IMR-90 (cell line): ENCODE data around the gene LAMC3. TPM values are rescaled to one million over a fixed set of nuclear protein-coding genes. Genes with fewer than 3 reads are reported as not detected.

Experiments used
- ATAC-seq: fragments of 200-7000 bp; cut with Tn5 transposase; 2 replicates; pipeline ENCODE4 v1.9.1; 2020; ENCODE audit warnings: low read depth, mild to moderate bottlenecking, moderate library complexity
- BruUV-seq: library from RNA; stranded (reverse); fragments of 400-500 nt; replicated peaks from 2 replicates; lab custom pipeline; 2021; lab: Mats Ljungman, UMichigan
- CTCF ChIA-PET: fragments of 300-600 bp; formaldehyde crosslinking; extraction: SDS; loops from one replicate; lab custom pipeline; 2021; ENCODE audit warnings: antibody characterized with exemption; lab: Yijun Ruan, JAX
- POLR2A ChIA-PET: fragments of 300-600 bp; sonication (Branson Sonifier 250); formaldehyde crosslinking; loops from one replicate; lab custom pipeline; 2022; ENCODE audit warnings: antibody characterized with exemption; ENCODE audit not compliant: unreplicated experiment; lab: Charles Lee
- DNase-seq: peaks from one replicate; pipeline ENCODE4 v3.0.0; 2013
- H2AFZ ChIP-seq: replicated peaks from 2 replicates; pipeline ENCODE3; 2013; ENCODE audit warnings: low read length, mild to moderate bottlenecking; ENCODE audit not compliant: poor library complexity
- H2AK5ac ChIP-seq: 2 replicates; pipeline ENCODE4 v1.6.1; 2013; ENCODE audit warnings: low read depth, low read length, inconsistent platforms
- H2AK9ac ChIP-seq: replicated peaks from 2 replicates; pipeline ENCODE3; 2013; ENCODE audit warnings: mild to moderate bottlenecking, low read depth, low read length, moderate library complexity; ENCODE audit not compliant: poor library complexity
- H2BK120ac ChIP-seq: 2 replicates; pipeline ENCODE4 v1.6.1; 2013; ENCODE audit warnings: low read depth, low read length, inconsistent platforms
- H2BK15ac ChIP-seq: 3 replicates; pipeline ENCODE4 v1.6.1; 2013; ENCODE audit warnings: low read depth, low read length, inconsistent platforms
- H2BK20ac ChIP-seq: 2 replicates; pipeline ENCODE4 v1.6.1; 2013; ENCODE audit warnings: low read depth, mild to moderate bottlenecking, inconsistent platforms, low read length, moderate library complexity
- H2BK5ac ChIP-seq: 2 replicates; pipeline ENCODE4 v1.6.1; 2013; ENCODE audit warnings: mild to moderate bottlenecking, low read depth, low read length, inconsistent platforms; ENCODE audit not compliant: poor library complexity, severe bottlenecking
- H3K14ac ChIP-seq: replicated peaks from 2 replicates; pipeline ENCODE4 v1.6.1; 2013; ENCODE audit warnings: low read depth, low read length, inconsistent platforms
- H3K18ac ChIP-seq: 2 replicates; pipeline ENCODE4 v1.6.1; 2013; ENCODE audit warnings: low read depth, low read length, control low read depth
- H3K23ac ChIP-seq: 2 replicates; pipeline ENCODE4 v1.6.1; 2013; ENCODE audit warnings: low read depth, low read length, inconsistent platforms
- H3K27ac ChIP-seq: 2 replicates; pipeline ENCODE4 v1.5.1; 2013; ENCODE audit warnings: mild to moderate bottlenecking, control low read depth, low read length; ENCODE audit not compliant: insufficient read depth
- H3K27me3 ChIP-seq: 2 replicates; pipeline ENCODE4 v1.6.1; 2013; ENCODE audit warnings: low read length; ENCODE audit not compliant: control insufficient read depth, insufficient read depth
- H3K36me3 ChIP-seq: 2 replicates; pipeline ENCODE4 v1.6.1; 2013; ENCODE audit warnings: low read length, mixed read lengths; ENCODE audit not compliant: control insufficient read depth, insufficient read depth
- H3K4ac ChIP-seq: 2 replicates; pipeline ENCODE4 v1.6.1; 2013; ENCODE audit warnings: low read depth, low read length, inconsistent platforms
- H3K4me1 ChIP-seq: 2 replicates; pipeline ENCODE4 v1.6.1; 2013; ENCODE audit warnings: low read length, mixed read lengths; ENCODE audit not compliant: control insufficient read depth, insufficient read depth
- H3K4me2 ChIP-seq: 2 replicates; pipeline ENCODE4 v1.6.1; 2013; ENCODE audit warnings: low read depth, mild to moderate bottlenecking, control low read depth, low read length, moderate library complexity
- H3K4me3 ChIP-seq: 2 replicates; pipeline ENCODE4 v1.5.1; 2013; ENCODE audit warnings: low read depth, mild to moderate bottlenecking, control low read depth, low read length, moderate library complexity; ENCODE audit not compliant: insufficient read depth
- H3K56ac ChIP-seq: 2 replicates; pipeline ENCODE4 v1.6.1; 2013; ENCODE audit warnings: low read length, inconsistent platforms; ENCODE audit not compliant: insufficient read depth; ENCODE audit errors: extremely low read depth
- H3K79me1 ChIP-seq, 2 experiments: 2 replicates each; pipeline ENCODE4 v1.6.1; 2013; ENCODE audit warnings: low read length in 2 of 2, inconsistent platforms in 1 of 2, low read depth in 1 of 2
- H3K9ac ChIP-seq: 2 replicates; pipeline ENCODE4 v1.6.1; 2013; ENCODE audit warnings: low read depth, low read length, control low read depth
- H3K9me1 ChIP-seq: 2 replicates; pipeline ENCODE4 v1.6.1; 2013; ENCODE audit warnings: low read length, inconsistent platforms; ENCODE audit not compliant: insufficient read depth
- H3K9me3 ChIP-seq: 2 replicates; pipeline ENCODE4 v1.6.1; 2013; ENCODE audit warnings: low read length; ENCODE audit not compliant: control insufficient read depth, insufficient read depth
- H4K20me1 ChIP-seq: 2 replicates; pipeline ENCODE4 v1.6.1; 2013; ENCODE audit warnings: low read length, inconsistent platforms; ENCODE audit not compliant: insufficient read depth
- H4K5ac ChIP-seq: 2 replicates; pipeline ENCODE4 v1.6.1; 2013; ENCODE audit warnings: mild to moderate bottlenecking, low read depth, low read length, control low read depth
- H4K8ac ChIP-seq, 2 experiments: 2 replicates each; pipeline ENCODE4 v1.6.1; 2013; ENCODE audit warnings: low read depth in 2 of 2, low read length in 2 of 2, control low read depth in 1 of 2, inconsistent platforms in 1 of 2
- H4K91ac ChIP-seq: 2 replicates; pipeline ENCODE4 v1.6.1; 2013; ENCODE audit warnings: low read depth, low read length, inconsistent platforms; ENCODE audit not compliant: insufficient read depth
- BHLHE40 ChIP-seq: fragments of 150-350 bp; IDR thresholded peaks from 2 replicates; pipeline ENCODE4 v1.6.1; 2016; ENCODE audit warnings: mild to moderate bottlenecking, low read depth, low read length
- CEBPB ChIP-seq: IDR thresholded peaks from 2 replicates; pipeline ENCODE4 v1.6.1; 2012; ENCODE audit warnings: low read depth, low read length, improper control_type of control experiment
- CHD1 ChIP-seq: IDR thresholded peaks from 2 replicates; pipeline ENCODE4 v1.6.1; 2012; ENCODE audit warnings: low read depth, low read length, improper control_type of control experiment
- MAFK ChIP-seq: IDR thresholded peaks from 2 replicates; pipeline ENCODE4 v1.6.1; 2012; ENCODE audit warnings: low read depth, low read length, improper control_type of control experiment
- MAZ ChIP-seq: IDR thresholded peaks from 2 replicates; pipeline ENCODE4 v1.6.1; 2012; ENCODE audit warnings: low read depth, mild to moderate bottlenecking, low read length, improper control_type of control experiment, moderate library complexity, borderline replicate concordance
- MXI1 ChIP-seq: IDR thresholded peaks from 2 replicates; pipeline ENCODE4 v1.6.1; 2012; ENCODE audit warnings: low read depth, mild to moderate bottlenecking, low read length, moderate library complexity, borderline replicate concordance
- NFE2L2 ChIP-seq: fragments of 150-350 bp; IDR thresholded peaks from 2 replicates; pipeline ENCODE4 v1.6.1; 2016; ENCODE audit warnings: low read depth, mild to moderate bottlenecking, low read length
- RAD21 ChIP-seq: IDR thresholded peaks from 2 replicates; pipeline ENCODE4 v1.6.1; 2012; ENCODE audit warnings: low read length, improper control_type of control experiment
- RCOR1 ChIP-seq: IDR thresholded peaks from 2 replicates; pipeline ENCODE4 v1.6.1; 2012; ENCODE audit warnings: mild to moderate bottlenecking, low read length, improper control_type of control experiment; ENCODE audit not compliant: insufficient replicate concordance
- SMC3 ChIP-seq: fragments of 150-350 bp; IDR thresholded peaks from 2 replicates; pipeline ENCODE4 v1.6.1; 2016; ENCODE audit warnings: low read depth, mild to moderate bottlenecking, antibody characterized with exemption, low read length, moderate library complexity
- WGBS, 2 experiments: methylation state at CpG; one replicate each; pipeline versions ENCODE4 v1.1.5 to v1.1.7; 2013; ENCODE audit warnings: missing lambda C conversion rate in 2 of 2; ENCODE audit not compliant: insufficient read length in 1 of 2; ENCODE audit errors: extremely low coverage in 2 of 2; 5-methylcytosine and 5-hydroxymethylcytosine counted together
- dilution Hi-C: fragments of 300-500 bp; cut with HindIII; formaldehyde crosslinking; loops from one replicate; pipeline ENCODE4 v1.14.3; 2018; ENCODE audit warnings: low sequenced_read_pairs; ENCODE audit not compliant: unreplicated experiment
- in situ Hi-C: fragments of 300-500 bp; cut with MboI; formaldehyde crosslinking; loops from 3 replicates; pipeline ENCODE4 v1.14.3; 2019; ENCODE audit warnings: low sequenced_read_pairs, inconsistent platforms, mixed read lengths
- intact Hi-C: fragments of 100-400 bp; cut with micrococcal nuclease; formaldehyde crosslinking; loops from 2 replicates; pipeline ENCODE4 v1.10.0; 2022
- polyA plus RNA-seq, 3 experiments: library from polyadenylated mRNA; depleted of rRNA; stranded (reverse); fragments of >200 nt; gene quantifications; 2 replicates each; pipeline ENCODE4 v1.2.3, GENCODE V29; 2012; ENCODE audit warnings: low replicate concordance in 1 of 3
- total RNA-seq: library from RNA; depleted of rRNA; stranded (reverse); fragments of >200 nt; gene quantifications from 2 replicates; pipeline ENCODE4 v1.2.3, GENCODE V29; 2012
- TF ChIP-seq, protein P1 (sequence below): fragments of 150-350 bp; IDR thresholded peaks from 2 replicates; pipeline ENCODE4 v1.6.1; 2016; ENCODE audit warnings: low read depth, mild to moderate bottlenecking, low read length, moderate library complexity, borderline replicate concordance
- TF ChIP-seq, protein P2 (sequence below): fragments of 150-350 bp; IDR thresholded peaks from 2 replicates; pipeline ENCODE4 v1.6.1; 2017; ENCODE audit warnings: mild to moderate bottlenecking, antibody characterized with exemption, low read length, low read depth

LAMC3 gene
- total and polyA plus RNA-seq, 2 of the 4 experiments (the other 2 are of a cell fraction) = not detected

DNA sequence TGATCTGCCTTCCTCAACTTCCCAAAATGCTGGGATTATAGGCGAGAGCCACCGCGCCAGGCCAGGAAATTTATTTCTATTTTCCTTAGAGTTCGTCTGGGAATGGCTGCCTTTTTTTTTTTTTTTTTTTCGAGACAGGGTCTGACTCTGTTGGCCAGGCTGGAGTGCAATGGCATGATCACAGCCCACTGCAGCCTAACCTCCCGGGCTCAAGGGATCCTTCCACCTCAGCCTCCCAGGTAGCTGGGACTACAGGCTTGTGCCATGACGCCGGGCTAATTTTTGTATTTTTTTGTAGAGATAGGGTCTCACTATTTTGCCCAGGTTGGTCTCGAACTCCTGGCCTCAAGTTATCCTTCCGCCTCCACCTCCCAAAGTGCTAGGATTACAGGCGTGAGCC is 888 bp upstream of the LAMC3 start:
- TF ChIP-seq RAD21 (no peak), CEBPB (no peak), NFE2L2 (no peak), MAZ (no peak), MXI1 (no peak), SMC3 (no peak), CHD1 (no peak), BHLHE40 (no peak), RCOR1 (no peak), MAFK (no peak)
- TF ChIP-seq, protein P1, sequence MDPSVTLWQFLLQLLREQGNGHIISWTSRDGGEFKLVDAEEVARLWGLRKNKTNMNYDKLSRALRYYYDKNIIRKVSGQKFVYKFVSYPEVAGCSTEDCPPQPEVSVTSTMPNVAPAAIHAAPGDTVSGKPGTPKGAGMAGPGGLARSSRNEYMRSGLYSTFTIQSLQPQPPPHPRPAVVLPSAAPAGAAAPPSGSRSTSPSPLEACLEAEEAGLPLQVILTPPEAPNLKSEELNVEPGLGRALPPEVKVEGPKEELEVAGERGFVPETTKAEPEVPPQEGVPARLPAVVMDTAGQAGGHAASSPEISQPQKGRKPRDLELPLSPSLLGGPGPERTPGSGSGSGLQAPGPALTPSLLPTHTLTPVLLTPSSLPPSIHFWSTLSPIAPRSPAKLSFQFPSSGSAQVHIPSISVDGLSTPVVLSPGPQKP = no peak
- TF ChIP-seq, protein P2, sequence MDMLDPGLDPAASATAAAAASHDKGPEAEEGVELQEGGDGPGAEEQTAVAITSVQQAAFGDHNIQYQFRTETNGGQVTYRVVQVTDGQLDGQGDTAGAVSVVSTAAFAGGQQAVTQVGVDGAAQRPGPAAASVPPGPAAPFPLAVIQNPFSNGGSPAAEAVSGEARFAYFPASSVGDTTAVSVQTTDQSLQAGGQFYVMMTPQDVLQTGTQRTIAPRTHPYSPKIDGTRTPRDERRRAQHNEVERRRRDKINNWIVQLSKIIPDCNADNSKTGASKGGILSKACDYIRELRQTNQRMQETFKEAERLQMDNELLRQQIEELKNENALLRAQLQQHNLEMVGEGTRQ = no peak
- H4K20me1 ChIP-seq = no peaks in the 10 kb centered on the region
- POLR2A ChIA-PET = no interaction called here
- no peak overlapping the region for H3K14ac ChIP-seq
- H3K27ac ChIP-seq = no peak overlapping the region
- no peaks in the 10 kb centered on the region for H3K36me3 ChIP-seq
- H2BK120ac ChIP-seq = no peak overlapping the region
- no peak overlapping the region for H2AK5ac ChIP-seq
- no peaks in the 10 kb centered on the region for H3K79me1 ChIP-seq
- intact Hi-C loops (no loop called here), in situ Hi-C loops (no loop called here), dilution Hi-C loops (no loop called here)
- DNase-seq (no peak), ATAC-seq (no peak)
- no peak overlapping the region for H2BK20ac ChIP-seq
- no peak overlapping the region for H3K9ac ChIP-seq
- no peak overlapping the region for H3K4ac ChIP-seq
- peaks cover 51% of the 10 kb centered on the region for H3K27me3 ChIP-seq
- H2BK5ac ChIP-seq = no peak overlapping the region
- H3K9me3 ChIP-seq = no peaks in the 10 kb centered on the region; the same call in 1 of the 2 replicates
- H3K4me3 ChIP-seq = no peak overlapping the region
- H3K4me2 ChIP-seq = no peak overlapping the region
- no peak overlapping the region for H3K18ac ChIP-seq
- no peak overlapping the region for H4K5ac ChIP-seq
- H3K56ac ChIP-seq = no peak overlapping the region
- CTCF ChIA-PET = interaction anchor here (0.6 to 0.7 kb wide), 2 partner anchors 90 to 468 kb away, joined by 3 to 4 read pairs; no protein-coding TSS in a partner anchor
- no peak overlapping the region for H2AFZ ChIP-seq
- no peak overlapping the region for H3K23ac ChIP-seq
- no peak overlapping the region for H2BK15ac ChIP-seq
- no peaks in the 10 kb centered on the region; the same call in 1 of the 2 replicates for H3K4me1 ChIP-seq
- H3K9me1 ChIP-seq = no peaks in the 10 kb centered on the region
- H2AK9ac ChIP-seq = no peak overlapping the region
- BruUV-seq = no TSS peak
- H4K8ac ChIP-seq = no peak overlapping the region
- no peak overlapping the region for H4K91ac ChIP-seq
- 89% methylated on average over 3 of the region's 11 CpGs; no CpG with 5 or more reads in 1 of the 2 experiments for WGBS, 2 experiments
